ENCODE results near the gene SPTLC1. TPM values are rescaled to one million over a fixed set of nuclear protein-coding genes. Genes with fewer than 3 reads are reported as not detected.
"Not testable (repeated sequence)": the region's sequence is repeated elsewhere in the genome, so short reads cannot be mapped to it uniquely, and the experiment has no call there.

Gene SPTLC1
- total RNA-seq, 1 donor from 2014 or later, result 45.9 TPM

DNA sequence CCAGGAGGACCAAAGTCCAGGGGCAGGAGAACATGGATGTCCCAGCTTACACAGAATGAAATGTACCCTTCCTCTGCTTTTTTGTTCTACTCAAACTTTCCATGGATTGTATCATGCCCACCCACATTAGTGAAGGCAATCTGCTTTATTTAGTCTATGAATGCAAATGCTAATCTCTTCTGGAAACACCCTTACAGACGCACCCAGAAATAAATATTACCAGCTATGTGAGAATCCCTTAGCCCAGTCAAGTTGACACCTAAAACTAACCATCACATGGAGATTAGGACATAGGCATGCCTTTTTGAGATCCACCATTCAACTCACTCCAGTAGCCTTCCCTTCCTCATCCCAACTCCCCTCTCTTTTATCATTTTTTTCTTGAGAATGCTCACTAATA lies 6.1 kb upstream of the SPTLC1 start:
- no peak overlapping the region for H3K4me3 Mint-ChIP-seq (ENCODE audit: unreplicated experiment)
- no peaks in the 10 kb centered on the region for H3K4me1 Mint-ChIP-seq (ENCODE audit: low read depth, unreplicated experiment)
- peaks cover 9% of the 10 kb centered on the region for H3K36me3 Mint-ChIP-seq (ENCODE audit: unreplicated experiment)
- H3K27ac Mint-ChIP-seq (ENCODE audit: unreplicated experiment), result no peak overlapping the region
- peaks cover 2% of the 10 kb centered on the region for H3K27me3 Mint-ChIP-seq (ENCODE audit: unreplicated experiment)
- TF ChIP-seq CTCF (IDR thresholded peaks at IDR 0.05; ENCODE audit: partially characterized antibody, unreplicated experiment), result no peak
- no peak for DNase-seq
- peaks cover 2% of the 10 kb centered on the region for H3K9me3 Mint-ChIP-seq (ENCODE audit: unreplicated experiment)

- H3K4me3 Mint-ChIP-seq (ENCODE audit: unreplicated experiment), result no peak overlapping the region
- peaks cover 9% of the 10 kb centered on the region for H3K36me3 Mint-ChIP-seq (ENCODE audit: unreplicated experiment)
- H3K27me3 Mint-ChIP-seq (ENCODE audit: unreplicated experiment), result peaks cover 5% of the 10 kb centered on the region
- DNase-seq, result no peak
- H3K27ac Mint-ChIP-seq (ENCODE audit: unreplicated experiment), result no peak overlapping the region
- no peaks in the 10 kb centered on the region for H3K4me1 Mint-ChIP-seq (ENCODE audit: low read depth, unreplicated experiment)
- TF ChIP-seq CTCF (IDR thresholded peaks at IDR 0.05; ENCODE audit: partially characterized antibody, unreplicated experiment), result no peak
- peaks cover 5% of the 10 kb centered on the region for H3K9me3 Mint-ChIP-seq (ENCODE audit: unreplicated experiment)
Measured at GRCh38 chr9:92120138-92120537, 4.9 kb upstream of the SPTLC1 start.

DNA sequence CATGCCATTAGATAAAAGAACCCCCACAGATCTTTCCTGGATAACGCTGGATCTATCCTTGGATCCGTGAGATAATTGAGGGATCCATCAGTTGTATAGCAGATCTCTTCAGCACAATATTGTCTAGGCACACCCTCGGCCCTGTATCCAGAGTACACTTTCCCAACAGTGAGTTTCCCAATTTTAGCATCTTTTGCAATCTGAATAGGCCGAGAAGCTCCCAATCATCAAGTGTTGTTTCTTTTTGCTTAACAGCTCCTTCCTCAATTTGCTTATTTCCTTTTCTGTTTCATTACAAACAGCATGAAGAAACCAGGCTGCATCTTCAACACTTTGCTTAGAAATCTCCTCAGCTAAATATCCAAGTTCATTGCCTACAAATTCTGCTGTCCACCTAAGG lies 4.4 kb upstream of the SPTLC1 start:
- no peak for DNase-seq
- no peaks in the 10 kb centered on the region for H3K4me1 Mint-ChIP-seq (ENCODE audit: low read depth, unreplicated experiment)
- H3K27me3 Mint-ChIP-seq (ENCODE audit: unreplicated experiment), result peaks cover 5% of the 10 kb centered on the region
- peaks cover 9% of the 10 kb centered on the region for H3K36me3 Mint-ChIP-seq (ENCODE audit: unreplicated experiment)
- H3K9me3 Mint-ChIP-seq (ENCODE audit: unreplicated experiment), result peaks cover 6% of the 10 kb centered on the region
- no peak for TF ChIP-seq CTCF (IDR thresholded peaks at IDR 0.05; ENCODE audit: partially characterized antibody, unreplicated experiment)
- H3K27ac Mint-ChIP-seq (ENCODE audit: unreplicated experiment), result no peak overlapping the region
- H3K4me3 Mint-ChIP-seq (ENCODE audit: unreplicated experiment), result no peak overlapping the region

- H3K27ac Mint-ChIP-seq (ENCODE audit: unreplicated experiment), result no peak overlapping the region
- TF ChIP-seq CTCF (IDR thresholded peaks at IDR 0.05; ENCODE audit: partially characterized antibody, unreplicated experiment), result no peak
- H3K4me1 Mint-ChIP-seq (ENCODE audit: low read depth, unreplicated experiment), result no peaks in the 10 kb centered on the region
- no peak overlapping the region for H3K4me3 Mint-ChIP-seq (ENCODE audit: unreplicated experiment)
- H3K27me3 Mint-ChIP-seq (ENCODE audit: unreplicated experiment), result peaks cover 7% of the 10 kb centered on the region
- peaks cover 6% of the 10 kb centered on the region for H3K9me3 Mint-ChIP-seq (ENCODE audit: unreplicated experiment)
- H3K36me3 Mint-ChIP-seq (ENCODE audit: unreplicated experiment), result peaks cover 17% of the 10 kb centered on the region
- DNase-seq, result no peak
Measured at GRCh38 chr9:92108122-92108521, 7.1 kb downstream of the SPTLC1 start.

DNA sequence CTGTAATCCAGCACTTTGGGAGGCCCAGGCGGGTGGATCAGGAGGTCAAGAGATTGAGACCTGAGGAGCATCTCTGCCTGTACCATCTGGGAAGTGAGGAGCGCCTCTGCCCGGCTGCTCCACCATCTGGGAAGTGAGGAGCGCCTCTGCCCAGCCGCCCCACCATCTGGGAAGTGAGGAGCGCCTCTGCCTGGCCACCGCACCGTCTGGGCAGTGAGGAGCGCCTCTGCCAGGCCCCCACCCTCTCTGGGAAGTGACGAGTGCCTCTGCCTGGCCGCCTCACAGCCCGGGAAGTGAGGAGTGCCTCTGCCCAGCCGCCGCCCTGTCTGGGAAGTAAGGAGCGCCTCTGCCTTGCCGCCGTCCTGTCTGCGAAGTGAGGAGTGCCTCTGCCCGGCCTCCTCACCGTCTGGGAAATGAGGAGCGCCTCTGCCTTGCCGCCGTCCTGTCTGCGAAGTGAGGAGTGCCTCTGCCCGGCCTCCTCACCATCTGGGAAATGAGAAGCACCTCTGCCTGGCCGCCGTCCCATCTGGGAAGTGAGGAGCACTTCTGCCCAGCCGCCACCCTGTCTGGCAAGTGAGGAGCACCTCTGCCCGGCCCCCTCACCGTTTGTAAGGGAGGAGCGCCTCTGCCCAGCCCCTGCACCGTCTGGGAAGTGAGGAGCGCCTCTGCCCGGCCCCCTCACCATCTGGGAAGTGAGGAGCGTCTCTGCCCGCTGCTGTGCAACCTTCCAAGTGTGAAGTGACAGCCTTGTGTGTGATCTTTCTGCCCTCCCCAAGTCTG lies 9.6 kb downstream of the SPTLC1 start:
- H3K36me3 Mint-ChIP-seq (ENCODE audit: unreplicated experiment), result peaks cover 17% of the 10 kb centered on the region
- H3K27ac Mint-ChIP-seq (ENCODE audit: unreplicated experiment); H3K27me3 Mint-ChIP-seq (ENCODE audit: unreplicated experiment); H3K4me3 Mint-ChIP-seq (ENCODE audit: unreplicated experiment); H3K4me1 Mint-ChIP-seq (ENCODE audit: low read depth, unreplicated experiment); H3K9me3 Mint-ChIP-seq (ENCODE audit: unreplicated experiment); DNase-seq: not testable (repeated sequence)

- DNase-seq; H3K4me3 Mint-ChIP-seq (ENCODE audit: unreplicated experiment); H3K4me1 Mint-ChIP-seq (ENCODE audit: low read depth, unreplicated experiment); H3K27ac Mint-ChIP-seq (ENCODE audit: unreplicated experiment); H3K27me3 Mint-ChIP-seq (ENCODE audit: unreplicated experiment); H3K9me3 Mint-ChIP-seq (ENCODE audit: unreplicated experiment): not testable (repeated sequence)
- peaks cover 17% of the 10 kb centered on the region for H3K36me3 Mint-ChIP-seq (ENCODE audit: unreplicated experiment)
Measured at GRCh38 chr9:92103601-92104000, 11.6 kb downstream of the SPTLC1 start.
